Smooth muscle cell (in vitro differentiated cells): ENCODE measurements around the gene TBC1D2B. TPM values are rescaled to one million over a fixed set of nuclear protein-coding genes. Genes with fewer than 3 reads are reported as not detected.
A peak's percentile ranks its signal among the peaks of the same experiment; 100 is the strongest.
"Not testable (repeated sequence)": the region's sequence is repeated elsewhere in the genome, so short reads cannot be mapped to it uniquely, and the experiment has no call there.

Source experiments
- DNase-seq: peaks from one replicate; lab custom pipeline; 2025; ENCODE audit not compliant: unreplicated experiment; lab: John Stamatoyannopoulos, UW
- H2AFZ ChIP-seq: fragments of 200-600 bp; sonication (generic); 2 replicates; pipeline ENCODE4 v1.6.0; 2016; ENCODE audit warnings: antibody characterized with exemption, low read depth, mild to moderate bottlenecking
- H3F3A ChIP-seq: fragments of 200-600 bp; sonication (generic); 2 replicates; pipeline ENCODE4 v1.6.0; 2017; ENCODE audit warnings: antibody characterized with exemption, low read depth
- H3K27ac ChIP-seq: fragments of 200-600 bp; sonication (generic); 2 replicates; pipeline ENCODE4 v1.5.1; 2016; ENCODE audit warnings: low read depth, mild to moderate bottlenecking
- H3K27me3 ChIP-seq: fragments of 200-600 bp; sonication (generic); 2 replicates; pipeline ENCODE4 v1.6.1; 2016; ENCODE audit warnings: low read depth, mild to moderate bottlenecking
- H3K36me3 ChIP-seq: fragments of 200-600 bp; sonication (generic); 2 replicates; pipeline ENCODE4 v1.5.1; 2016; ENCODE audit warnings: low read depth
- H3K4me1 ChIP-seq: fragments of 200-600 bp; sonication (generic); 2 replicates; pipeline ENCODE4 v1.5.1; 2016; ENCODE audit warnings: low read depth
- H3K4me2 ChIP-seq: fragments of 200-600 bp; sonication (generic); 2 replicates; pipeline ENCODE4 v1.6.0; 2016; ENCODE audit warnings: mild to moderate bottlenecking
- H3K4me3 ChIP-seq: fragments of 200-600 bp; sonication (generic); 2 replicates; pipeline ENCODE4 v1.5.1; 2016; ENCODE audit warnings: mild to moderate bottlenecking
- H3K79me2 ChIP-seq: fragments of 200-600 bp; sonication (generic); 2 replicates; pipeline ENCODE4 v1.6.0; 2016; ENCODE audit warnings: low read depth, mild to moderate bottlenecking
- H3K9ac ChIP-seq: fragments of 200-600 bp; sonication (generic); 2 replicates; pipeline ENCODE4 v1.6.0; 2016; ENCODE audit warnings: low read depth
- H3K9me3 ChIP-seq: fragments of 200-600 bp; sonication (generic); replicated peaks from 2 replicates; pipeline ENCODE4 v1.5.1; 2016; ENCODE audit warnings: low read depth
- H4K20me1 ChIP-seq: fragments of 200-600 bp; sonication (generic); 2 replicates; pipeline ENCODE4 v1.6.0; 2016; ENCODE audit warnings: low read depth
- CTCF ChIP-seq: fragments of 200-600 bp; sonication (generic); IDR thresholded peaks from 2 replicates; pipeline ENCODE4 v1.5.1; 2017; ENCODE audit warnings: borderline replicate concordance, mild to moderate bottlenecking, antibody characterized with exemption; ENCODE audit not compliant: insufficient read depth, poor library complexity, severe bottlenecking
- WGBS: methylation state at CpG from one replicate; pipeline ENCODE4 v1.1.7; 2016; ENCODE audit warnings: low lambda C conversion rate; 5-methylcytosine and 5-hydroxymethylcytosine counted together
- polyA plus RNA-seq: library from polyadenylated mRNA; unstranded; fragments of >200 nt; fragmentation: Nextera tagmentation; extraction: Ambion mirVana; gene quantifications from 2 replicates; pipeline ENCODE4 v1.2.1, GENCODE V29; 2016
- total RNA-seq: library from RNA; depleted of rRNA; stranded (reverse); fragments of >200 nt; gene quantifications from 2 replicates; pipeline ENCODE4 v1.2.3, GENCODE V29; 2014

Gene TBC1D2B
- total and polyA plus RNA-seq, 2 experiments from 2014 or later = 14.2 to 19.4 TPM

- not testable (repeated sequence) for H3F3A ChIP-seq, H3K36me3 ChIP-seq, H3K27ac ChIP-seq, H3K9me3 ChIP-seq, H2AFZ ChIP-seq, H3K79me2 ChIP-seq, H3K4me3 ChIP-seq, H4K20me1 ChIP-seq, H3K4me2 ChIP-seq, H3K4me1 ChIP-seq, H3K9ac ChIP-seq, H3K27me3 ChIP-seq, DNase-seq
- WGBS = 84% methylated on average over 6 of the region's 8 CpGs
These were observed 81.3 kb downstream of the TBC1D2B start for GRCh38 chr15:77996226-77996625.

- not testable (repeated sequence) for H3K27me3 ChIP-seq, H3K9me3 ChIP-seq, H3K79me2 ChIP-seq, H3F3A ChIP-seq, H4K20me1 ChIP-seq, H3K36me3 ChIP-seq, H3K9ac ChIP-seq, H3K4me3 ChIP-seq, H3K4me1 ChIP-seq, H3K4me2 ChIP-seq, DNase-seq, H2AFZ ChIP-seq
- 84% methylated on average over 4 of the region's 4 CpGs for WGBS
- peak overlapping the region; percentile 99 for H3K27ac ChIP-seq
These were observed 82.0 kb downstream of the TBC1D2B start for GRCh38 chr15:77995537-77995918.

- peak; percentile 15 for TF ChIP-seq CTCF
- not testable (repeated sequence) for H3F3A ChIP-seq, H3K27me3 ChIP-seq, H3K4me3 ChIP-seq, H3K79me2 ChIP-seq, DNase-seq, H3K9me3 ChIP-seq, H3K36me3 ChIP-seq, H3K4me1 ChIP-seq, H3K9ac ChIP-seq, H4K20me1 ChIP-seq, H2AFZ ChIP-seq, H3K4me2 ChIP-seq
- H3K27ac ChIP-seq = peak overlapping the region; percentile 99
- WGBS = 40% methylated on average over 14 of the region's 15 CpGs
These were observed 82.5 kb downstream of the TBC1D2B start for GRCh38 chr15:77994893-77995536.

GRCh38 chr15:77993970-77994693, 83.4 kb downstream of the TBC1D2B start:
- H3K79me2 ChIP-seq, H4K20me1 ChIP-seq, H2AFZ ChIP-seq, H3K4me3 ChIP-seq, H3K9me3 ChIP-seq, H3K27me3 ChIP-seq, H3F3A ChIP-seq, H3K36me3 ChIP-seq, H3K4me1 ChIP-seq: not testable (repeated sequence)
- peak; percentile 48 for DNase-seq
- peak overlapping the region; percentile 65 for H3K4me2 ChIP-seq
- 29% methylated on average over 17 of the region's 18 CpGs for WGBS
- peak overlapping the region; percentile 81 for H3K9ac ChIP-seq
- H3K27ac ChIP-seq = peak overlapping the region; percentile 99

- Histone ChIP-seq H3K79me2 (no peaks in the 10 kb centered on the region), H2AFZ (no peak overlapping the region), H3K4me2 (peak overlapping the region; percentile 65), H3K9ac (no peak overlapping the region), H3K4me3 (no peak overlapping the region), H3K27ac (peak overlapping the region; percentile 99), H3K27me3 (no peaks in the 10 kb centered on the region), H3K4me1 (peaks cover 3% of the 10 kb centered on the region), H3F3A (peaks cover 4% of the 10 kb centered on the region), H3K9me3 (no peaks in the 10 kb centered on the region), H4K20me1 (no peaks in the 10 kb centered on the region), H3K36me3 (no peaks in the 10 kb centered on the region)
- DNase-seq = no peak
- 97% methylated on average over 15 of the region's 15 CpGs for WGBS
- no peak for TF ChIP-seq CTCF
These were observed 84.1 kb downstream of the TBC1D2B start for GRCh38 chr15:77993374-77993911.
